Activated CD8-positive, alpha-beta memory T cell treated with anti-CD3 and anti-CD28 coated beads, Interleukin-2, amount 50 U/mL, for 24 hours (primary cell): ENCODE results near the gene AS3MT.
"Not testable (repeated sequence)": the region's sequence is repeated elsewhere in the genome, so short reads cannot be mapped to it uniquely, and the experiment has no call there.

Experiments
- DNase-seq: peaks from one replicate; pipeline ENCODE4 v3.0.0-alpha.2; 2020; ENCODE audit errors: extremely low read depth

Gene AS3MT

DNA sequence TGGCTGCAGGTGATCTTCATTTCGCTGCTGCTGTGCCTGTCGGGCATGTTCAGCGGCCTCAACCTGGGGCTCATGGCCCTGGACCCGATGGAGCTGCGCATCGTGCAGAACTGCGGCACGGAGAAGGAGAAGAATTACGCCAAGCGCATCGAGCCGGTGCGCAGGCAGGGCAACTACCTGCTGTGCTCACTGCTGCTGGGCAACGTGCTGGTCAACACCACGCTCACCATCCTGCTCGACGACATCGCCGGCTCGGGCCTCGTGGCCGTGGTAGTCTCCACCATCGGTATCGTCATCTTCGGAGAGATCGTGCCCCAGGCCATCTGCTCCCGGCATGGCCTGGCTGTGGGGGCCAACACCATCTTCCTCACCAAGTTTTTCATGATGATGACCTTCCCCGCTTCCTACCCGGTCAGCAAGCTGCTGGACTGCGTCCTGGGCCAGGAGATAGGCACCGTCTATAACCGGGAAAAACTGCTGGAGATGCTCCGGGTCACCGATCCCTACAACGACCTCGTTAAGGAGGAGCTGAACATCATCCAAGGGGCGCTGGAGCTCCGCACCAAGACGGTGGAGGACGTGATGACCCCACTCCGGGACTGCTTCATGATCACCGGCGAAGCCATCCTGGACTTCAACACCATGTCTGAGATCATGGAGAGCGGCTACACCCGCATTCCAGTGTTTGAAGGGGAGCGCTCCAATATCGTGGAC is 50.1 kb downstream of the AS3MT start:
- no peak for DNase-seq

DNA sequence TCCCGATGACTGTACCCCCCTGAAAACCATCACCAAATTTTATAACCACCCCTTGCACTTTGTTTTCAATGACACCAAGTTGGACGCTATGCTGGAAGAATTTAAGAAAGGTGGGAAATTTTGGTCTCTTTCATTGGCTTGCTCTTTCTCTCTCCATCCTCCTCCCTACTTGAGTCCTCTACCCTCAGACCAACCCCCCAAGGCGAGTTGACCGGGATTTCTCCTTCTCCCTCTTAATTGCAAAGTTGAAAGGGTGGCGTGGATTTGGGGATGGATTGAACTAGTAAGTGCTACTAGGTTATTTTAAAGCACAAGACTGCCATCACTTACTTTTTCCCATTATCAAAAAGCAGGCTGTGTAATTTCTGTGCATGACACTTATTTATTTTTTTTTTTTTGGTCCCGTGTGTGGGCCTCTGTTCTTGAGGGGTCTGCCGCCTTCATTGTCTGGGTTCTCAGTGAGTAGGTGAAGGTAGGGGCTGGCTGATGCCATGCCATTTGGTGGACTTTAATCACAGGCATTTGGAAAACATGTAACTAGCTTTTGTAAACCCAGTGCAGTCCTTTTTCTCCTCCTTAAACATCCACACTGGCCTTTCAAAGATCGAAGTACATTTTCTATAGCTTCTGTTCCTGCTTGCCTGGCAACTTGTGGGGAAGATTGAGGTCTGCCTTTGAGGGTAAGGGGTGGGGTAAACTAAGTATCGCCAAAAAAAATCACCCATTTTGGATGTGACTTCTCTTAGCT is 50.9 kb downstream of the AS3MT start:
- no peak for DNase-seq

DNA sequence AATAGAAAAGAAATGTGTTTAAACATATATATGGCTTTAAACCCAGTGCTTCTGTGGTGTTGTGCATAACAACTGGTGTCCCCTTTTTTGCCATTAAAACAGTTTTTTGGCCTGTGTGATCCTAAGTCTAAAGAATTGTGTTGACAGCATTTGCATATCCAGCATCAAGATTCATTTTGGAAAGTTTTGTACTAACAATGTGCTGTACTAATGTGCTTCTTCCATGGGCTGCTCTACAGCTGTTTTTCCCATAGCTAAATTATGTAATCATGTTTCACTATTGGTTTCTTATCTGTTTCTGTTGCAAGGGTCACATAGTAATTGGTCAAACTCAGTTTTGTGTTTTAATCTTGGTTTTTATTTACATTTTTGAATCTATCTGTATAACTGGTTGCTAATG is 54.3 kb downstream of the AS3MT start:
- no peak for DNase-seq

DNA sequence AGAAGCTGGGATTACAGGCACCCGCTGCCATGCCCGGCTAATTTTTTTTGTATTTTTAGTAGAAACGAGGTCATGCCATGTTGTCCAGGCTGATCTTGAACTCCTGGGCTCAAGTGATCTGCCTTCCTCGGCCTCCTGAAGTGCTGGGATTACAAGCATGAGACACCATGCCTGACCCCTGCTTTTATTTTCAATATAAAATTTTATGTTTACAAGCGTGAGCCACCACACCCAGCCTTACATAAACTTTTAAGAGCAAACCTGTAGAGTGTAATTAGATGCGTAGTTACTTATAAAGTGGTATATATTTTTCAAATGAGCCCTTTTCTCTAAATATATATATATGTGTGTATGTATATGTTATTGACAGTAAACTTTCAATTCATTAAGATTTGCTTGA is 57.6 kb downstream of the AS3MT start:
- no peak for DNase-seq

DNA sequence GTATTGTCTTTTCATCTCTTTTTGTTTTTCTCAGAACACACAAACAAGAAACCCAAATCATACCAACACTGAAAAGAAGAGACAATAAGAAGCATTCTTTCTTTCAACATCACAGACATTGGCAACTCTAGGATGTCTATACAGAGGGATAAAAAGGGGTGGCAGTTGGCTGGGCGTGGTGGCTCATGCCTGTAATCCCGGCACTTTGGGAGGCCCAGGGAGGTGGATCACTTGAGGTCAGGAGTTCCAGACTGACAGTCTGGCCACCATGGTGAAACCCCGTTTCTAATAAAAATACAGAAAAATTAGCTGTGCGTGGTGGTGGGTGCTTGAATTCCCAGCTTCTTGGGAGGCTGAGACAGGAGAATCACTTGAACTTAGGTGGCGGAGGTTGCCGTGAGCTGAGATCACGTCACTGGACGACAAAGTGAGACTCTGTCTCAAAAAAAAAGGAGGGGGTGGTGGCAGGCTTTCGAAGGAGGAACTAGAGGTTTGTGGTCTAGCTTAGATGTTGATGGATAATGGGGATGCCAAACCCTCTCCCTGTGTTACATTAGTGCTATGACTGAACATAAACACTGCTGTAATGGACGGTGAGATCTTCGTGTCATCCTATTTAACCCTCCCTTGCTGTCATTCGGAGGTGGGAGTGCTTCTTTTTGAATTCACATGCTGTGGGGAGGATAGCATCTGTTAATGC is 58.2 kb downstream of the AS3MT start:
- no peak for DNase-seq

DNA sequence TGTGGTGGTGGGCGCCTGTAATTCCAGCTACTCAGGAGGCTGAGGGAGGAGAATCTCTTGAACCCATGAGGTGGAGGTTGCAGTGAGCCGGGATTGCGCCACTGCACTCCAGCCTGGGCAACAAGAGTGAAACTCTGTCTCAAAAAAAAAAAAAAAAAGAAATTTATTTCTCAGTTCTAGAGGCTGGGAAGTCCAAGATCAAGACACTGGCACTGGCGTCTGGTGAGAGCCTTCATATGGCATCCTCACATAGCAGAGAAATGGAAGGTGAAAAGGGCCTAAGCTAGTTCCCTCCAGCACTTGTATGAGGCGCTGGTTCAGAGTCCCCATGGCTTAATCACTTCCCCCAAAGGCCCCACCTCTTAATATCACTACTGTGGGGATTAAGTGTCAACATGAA is 59.2 kb downstream of the AS3MT start:
- not testable (repeated sequence) for DNase-seq

DNA sequence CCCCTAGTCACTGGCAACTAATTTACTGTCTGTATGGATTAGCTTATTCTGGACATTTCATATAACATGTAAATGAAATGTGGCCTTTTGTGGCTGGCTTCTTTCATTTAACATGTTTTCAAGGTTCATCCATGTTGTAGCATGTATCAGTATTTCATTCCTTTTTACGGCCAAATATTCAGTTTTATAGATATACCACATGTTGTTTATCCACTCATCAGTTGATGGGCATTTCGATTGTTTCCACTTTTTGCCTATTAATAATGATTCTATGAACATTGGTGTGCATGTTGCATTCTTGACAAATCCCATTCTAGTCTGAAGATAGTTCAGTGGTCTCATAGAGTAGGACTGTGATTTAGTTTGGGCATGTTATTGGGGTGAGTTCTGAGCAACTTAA is 61.5 kb downstream of the AS3MT start:
- DNase-seq: no peak

DNA sequence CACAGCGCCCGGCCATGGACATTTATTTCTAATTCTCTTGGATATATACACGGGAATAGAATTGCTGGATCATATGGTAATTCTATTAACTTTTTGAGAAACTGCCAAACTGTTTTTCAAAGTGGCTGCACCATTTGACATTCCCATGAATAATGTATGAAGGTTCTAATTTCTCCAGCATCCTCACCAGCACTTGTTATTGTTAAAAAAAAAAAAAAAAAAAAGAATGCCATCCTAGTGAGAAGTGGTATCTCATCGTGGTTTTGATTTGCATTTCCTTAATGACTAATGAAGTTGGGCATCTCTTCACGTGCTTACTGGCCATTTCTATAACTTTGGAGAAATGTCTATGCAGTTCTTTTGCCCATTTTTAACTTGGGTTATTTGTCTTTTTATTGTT is 62.4 kb downstream of the AS3MT start:
- DNase-seq: no peak

DNA sequence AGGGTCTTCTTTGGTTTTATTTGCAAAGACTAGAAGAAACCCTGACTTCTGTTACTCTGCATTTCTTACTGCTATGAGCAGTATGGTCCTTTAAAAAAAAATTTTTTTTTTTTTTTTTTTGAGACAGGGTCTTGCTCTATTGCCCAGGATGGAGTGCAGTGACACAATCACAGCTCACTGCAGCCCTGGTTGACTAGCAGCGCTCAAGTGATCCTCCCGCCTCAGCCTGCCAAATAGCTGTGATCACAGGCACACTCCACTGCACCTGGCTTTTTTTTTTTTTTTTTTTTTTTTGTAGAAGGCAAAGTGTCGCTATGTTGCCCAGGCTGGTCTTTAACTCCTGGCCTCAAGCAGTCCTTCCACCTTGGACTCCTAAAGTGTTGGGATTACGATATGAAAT is 66.2 kb downstream of the AS3MT start:
- DNase-seq: no peak

DNA sequence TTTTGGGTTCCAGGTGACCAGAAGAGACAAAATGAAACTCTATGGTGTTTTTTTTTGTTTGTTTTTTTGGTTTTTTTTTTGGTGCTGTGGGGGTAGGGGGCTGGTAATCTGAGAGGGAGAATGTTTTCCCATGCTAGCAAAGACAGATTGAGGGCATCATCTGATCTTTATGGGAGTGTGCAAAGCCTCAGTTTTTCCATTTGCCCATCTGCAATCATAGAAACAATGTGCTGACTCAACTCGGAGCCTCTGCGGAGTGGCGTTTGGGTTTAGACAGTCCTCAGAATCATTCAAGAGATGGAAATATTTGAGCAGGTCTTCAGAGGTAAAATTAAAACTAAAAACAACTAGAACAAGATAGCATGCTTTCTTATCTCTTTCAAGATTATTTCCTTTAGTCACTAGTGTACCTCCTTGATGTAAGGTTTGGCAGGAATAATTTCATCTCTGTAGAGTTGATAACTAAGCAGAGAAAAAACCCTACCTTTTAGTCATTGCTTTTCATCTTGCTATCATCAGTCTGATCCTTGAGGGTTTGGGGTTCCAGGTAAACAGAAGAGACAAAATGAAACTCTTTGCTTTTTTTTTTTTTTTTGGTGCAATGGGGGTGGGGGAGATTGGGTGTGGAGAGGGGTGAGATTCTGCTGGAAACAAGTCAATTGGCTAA is 66.8 kb downstream of the AS3MT start:
- no peak for DNase-seq

DNA sequence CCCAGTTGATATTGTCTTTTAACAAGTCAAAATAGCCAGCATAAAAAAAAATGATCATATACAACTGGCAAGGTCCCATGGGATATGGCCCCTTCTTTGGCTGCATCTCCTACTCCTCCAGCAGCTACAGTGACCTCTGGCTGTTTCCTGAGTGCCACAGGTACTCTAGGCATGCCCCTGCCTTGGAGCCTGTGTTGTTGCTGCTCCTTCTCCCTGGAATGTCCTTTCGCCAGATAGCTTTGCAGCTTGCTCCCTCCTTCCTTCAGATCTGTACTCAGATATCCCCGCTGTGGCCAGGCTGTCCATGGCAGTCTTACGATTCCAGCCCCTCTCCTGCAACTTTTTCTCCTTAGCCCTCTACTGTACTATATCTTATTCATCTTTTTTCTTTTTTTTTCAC is 72.1 kb downstream of the AS3MT start:
- no peak for DNase-seq

DNA sequence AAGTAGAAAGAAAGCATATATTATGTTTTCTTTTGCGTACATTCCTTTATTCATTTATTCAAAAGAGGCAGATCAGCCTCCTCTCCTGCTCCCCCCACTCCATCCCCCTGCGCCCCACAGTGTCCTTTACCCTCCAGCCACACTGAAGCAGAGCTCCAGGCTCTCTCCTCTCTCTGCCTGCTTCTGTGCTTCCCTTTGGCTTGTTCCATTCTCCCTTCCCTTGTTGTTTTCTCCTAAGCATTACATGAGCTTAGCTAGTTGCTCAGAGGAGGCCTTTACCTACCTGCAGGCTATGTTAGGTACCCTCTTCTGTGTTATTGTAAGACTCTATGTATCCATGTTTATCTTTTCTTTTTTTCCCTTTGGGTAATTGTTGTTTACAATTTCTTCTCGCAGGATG is 76.2 kb downstream of the AS3MT start:
- no peak for DNase-seq

DNA sequence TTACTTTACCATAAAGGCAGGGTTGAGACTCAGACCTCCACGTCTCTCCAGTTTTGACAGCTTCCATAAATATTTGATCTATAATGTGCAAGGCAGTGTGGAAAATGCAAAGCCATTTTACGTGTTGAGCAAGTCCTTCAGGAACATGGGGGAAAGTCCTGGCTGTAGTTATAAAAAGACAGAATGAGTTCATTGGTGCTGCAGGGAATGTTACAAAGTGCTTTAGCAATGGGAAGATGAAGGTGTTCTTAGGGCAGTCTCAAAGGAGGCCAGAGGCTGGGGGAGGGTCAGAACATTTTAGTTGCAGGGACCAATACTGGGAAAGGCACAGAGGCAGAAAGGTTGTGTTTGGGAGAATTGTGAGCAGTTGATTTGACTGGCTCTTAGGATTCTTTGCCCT is 76.7 kb downstream of the AS3MT start:
- DNase-seq: no peak

DNA sequence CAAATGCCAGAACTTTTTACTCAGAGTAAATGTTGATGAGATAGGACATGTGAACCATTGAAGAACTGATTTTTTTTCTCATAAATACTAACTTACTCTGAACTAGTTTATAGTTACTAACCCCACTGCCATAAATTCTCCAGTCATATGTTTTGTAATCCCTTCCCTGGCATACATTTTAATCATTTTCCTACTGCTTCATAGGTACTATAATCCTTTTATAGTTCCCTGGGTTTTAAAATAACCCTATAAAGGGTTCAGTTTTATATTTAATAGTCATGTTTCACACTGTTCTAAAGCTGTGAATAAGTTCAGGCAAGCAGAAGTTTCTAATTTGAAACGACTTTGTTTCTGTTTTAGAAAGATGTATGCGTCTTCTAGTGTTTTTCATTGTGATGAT is 77.7 kb downstream of the AS3MT start:
- DNase-seq: no peak

DNA sequence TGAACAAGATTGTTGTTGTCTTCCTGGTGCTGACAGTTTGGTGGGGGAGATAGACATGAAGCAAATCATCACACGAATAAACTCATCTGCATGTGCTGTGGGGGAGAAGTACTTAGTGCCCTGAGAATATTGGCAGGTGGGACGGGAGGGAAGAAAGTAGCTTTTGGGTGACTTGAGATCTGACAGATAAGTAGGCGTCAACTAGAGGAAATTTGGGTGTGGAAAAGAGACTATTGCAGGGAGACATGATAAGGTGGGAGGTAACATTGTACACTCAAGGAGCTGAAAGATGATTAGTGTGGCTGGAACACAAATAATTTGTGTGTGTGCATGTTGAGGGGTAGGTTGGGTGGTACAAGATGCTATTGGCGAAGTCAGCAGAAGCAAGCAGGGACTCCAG is 78.9 kb downstream of the AS3MT start:
- no peak for DNase-seq

DNA sequence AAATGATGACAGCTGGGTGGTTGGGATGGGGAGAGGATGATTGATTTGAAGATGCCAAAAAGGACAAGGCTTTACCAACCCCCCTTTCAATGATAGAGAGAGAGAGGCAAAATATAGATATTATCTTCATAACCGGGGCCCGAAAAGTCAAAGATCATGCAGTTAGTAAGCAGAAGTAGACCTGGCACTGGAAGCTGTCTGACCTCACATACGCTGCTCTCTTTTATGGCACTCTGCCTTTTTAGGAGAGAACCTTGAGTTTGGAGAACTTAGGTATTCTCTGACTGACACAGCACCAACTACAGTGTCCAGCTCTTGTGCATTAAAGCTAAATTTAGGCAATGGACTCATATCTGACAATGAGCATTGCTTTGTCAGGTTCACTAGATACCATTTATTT is 79.5 kb downstream of the AS3MT start:
- no peak for DNase-seq

DNA sequence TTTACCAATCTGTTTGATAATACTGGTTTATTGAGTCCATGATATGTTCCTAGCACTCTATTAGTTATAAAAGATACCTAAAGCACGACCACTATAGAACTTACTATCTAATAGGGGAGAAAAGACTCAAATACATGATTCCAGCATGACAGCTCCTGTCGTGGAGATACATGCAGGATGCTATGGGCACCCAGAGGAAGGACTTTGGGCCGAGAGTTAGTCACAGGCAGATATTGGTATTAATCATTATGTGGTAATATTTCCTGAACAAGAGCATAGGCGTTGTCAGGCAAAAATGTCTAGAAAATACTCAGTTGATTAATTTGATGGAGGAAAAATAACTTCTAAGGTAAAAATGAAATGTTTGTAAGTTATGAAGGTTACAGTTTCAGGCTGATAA is 80.6 kb downstream of the AS3MT start:
- DNase-seq: no peak

DNA sequence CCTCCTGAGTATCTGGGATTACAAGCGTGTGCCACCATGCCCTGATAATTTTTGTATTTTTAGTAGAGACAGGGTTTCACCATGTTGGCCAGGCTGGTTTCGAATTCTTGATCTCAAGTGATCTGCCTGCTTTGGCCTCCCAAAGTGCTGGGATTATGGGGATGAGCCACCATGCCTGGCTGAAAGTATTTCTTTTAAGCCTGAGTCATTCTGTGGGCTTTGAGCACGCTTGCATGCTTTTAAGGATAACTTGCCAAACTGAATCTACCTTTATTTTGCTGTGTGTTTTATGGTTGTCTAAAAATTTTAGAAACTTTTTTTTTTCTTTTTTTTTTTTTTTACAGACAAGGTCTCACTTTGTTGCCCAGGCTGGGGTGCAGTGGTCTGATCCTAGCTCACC is 82.0 kb downstream of the AS3MT start:
- no peak for DNase-seq
